ENCODE measurements around the gene CLCN1. TPM values are rescaled to one million over a fixed set of nuclear protein-coding genes. Genes with fewer than 3 reads are reported as not detected.

Gene CLCN1
- total and polyA plus RNA-seq, 2 donors (not counting 3 experiments of a cell fraction or from before 2014, with no cell fraction given): not detected

DNA sequence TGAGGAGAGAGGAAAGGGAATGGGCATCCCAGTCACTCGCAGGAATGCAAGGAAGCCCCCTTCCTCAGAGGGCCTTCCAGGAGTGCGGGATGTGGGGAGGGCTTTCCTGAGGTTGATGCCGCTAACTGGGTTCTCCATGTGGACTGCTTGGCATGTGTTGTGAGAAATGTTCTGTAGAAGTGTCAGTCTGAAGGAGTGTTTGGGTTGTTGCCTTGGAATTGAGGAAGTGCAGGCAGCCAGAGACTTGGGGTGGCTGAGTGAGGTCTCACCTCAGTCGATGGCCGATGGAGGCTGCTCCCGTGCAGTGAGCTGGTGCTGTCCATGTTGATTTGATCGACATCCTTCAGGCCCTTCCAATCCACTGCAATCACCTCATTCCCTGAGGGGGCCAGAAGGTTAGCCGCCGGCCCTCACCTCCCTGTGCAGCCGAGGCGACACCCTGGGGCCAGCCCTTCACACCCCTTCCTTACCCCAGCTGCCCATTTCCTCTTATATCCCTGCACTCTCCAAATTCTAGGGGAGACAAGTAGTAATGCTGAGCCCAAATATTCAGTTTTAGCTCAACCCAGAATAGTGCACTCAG is 44.0 kb downstream of the CLCN1 start:
- H3K36me3 ChIP-seq (ENCODE audit: control insufficient read depth in 2 of 2, extremely low read depth in 1 of 2, insufficient read depth in 2 of 2, low read length in 2 of 2): no peaks in the 10 kb centered on the region
- TF ChIP-seq EZH2 (IDR thresholded peaks at IDR 0.05; ENCODE audit: borderline replicate concordance, low read depth, low read length, severe bottlenecking) (no peak), FOS (IDR thresholded peaks at IDR 0.05; ENCODE audit: borderline replicate concordance, insufficient read depth, low read length) (no peak), JUN (IDR thresholded peaks at IDR 0.05; ENCODE audit: borderline replicate concordance, insufficient read depth, insufficient read length, low read depth) (no peak), POLR2A (IDR thresholded peaks at IDR 0.05; ENCODE audit: low read depth, low read length) (no peak), POLR2AphosphoS5 (IDR thresholded peaks at IDR 0.05; ENCODE audit: insufficient read depth, low read depth, low read length) (no peak), MYC (IDR thresholded peaks at IDR 0.05; ENCODE audit: low read depth, low read length) (no peak), GATA2 (IDR thresholded peaks at IDR 0.05; ENCODE audit: insufficient read depth, insufficient read length, low read depth, low read length) (no peak)
- TF ChIP-seq, protein P1, sequence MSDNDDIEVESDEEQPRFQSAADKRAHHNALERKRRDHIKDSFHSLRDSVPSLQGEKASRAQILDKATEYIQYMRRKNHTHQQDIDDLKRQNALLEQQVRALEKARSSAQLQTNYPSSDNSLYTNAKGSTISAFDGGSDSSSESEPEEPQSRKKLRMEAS (IDR thresholded peaks at IDR 0.05; ENCODE audit: insufficient read depth, insufficient read length): no peak
- TF ChIP-seq, protein P2, sequence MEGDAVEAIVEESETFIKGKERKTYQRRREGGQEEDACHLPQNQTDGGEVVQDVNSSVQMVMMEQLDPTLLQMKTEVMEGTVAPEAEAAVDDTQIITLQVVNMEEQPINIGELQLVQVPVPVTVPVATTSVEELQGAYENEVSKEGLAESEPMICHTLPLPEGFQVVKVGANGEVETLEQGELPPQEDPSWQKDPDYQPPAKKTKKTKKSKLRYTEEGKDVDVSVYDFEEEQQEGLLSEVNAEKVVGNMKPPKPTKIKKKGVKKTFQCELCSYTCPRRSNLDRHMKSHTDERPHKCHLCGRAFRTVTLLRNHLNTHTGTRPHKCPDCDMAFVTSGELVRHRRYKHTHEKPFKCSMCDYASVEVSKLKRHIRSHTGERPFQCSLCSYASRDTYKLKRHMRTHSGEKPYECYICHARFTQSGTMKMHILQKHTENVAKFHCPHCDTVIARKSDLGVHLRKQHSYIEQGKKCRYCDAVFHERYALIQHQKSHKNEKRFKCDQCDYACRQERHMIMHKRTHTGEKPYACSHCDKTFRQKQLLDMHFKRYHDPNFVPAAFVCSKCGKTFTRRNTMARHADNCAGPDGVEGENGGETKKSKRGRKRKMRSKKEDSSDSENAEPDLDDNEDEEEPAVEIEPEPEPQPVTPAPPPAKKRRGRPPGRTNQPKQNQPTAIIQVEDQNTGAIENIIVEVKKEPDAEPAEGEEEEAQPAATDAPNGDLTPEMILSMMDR (IDR thresholded peaks at IDR 0.05; ENCODE audit: extremely low read depth in 1 of 2, insufficient read depth in 1 of 2, low read depth in 1 of 2, low read length in 2 of 2): no peak
- H3K9ac ChIP-seq (replicated peaks; ENCODE audit: extremely low read depth, insufficient read depth, low read length): no peak overlapping the region
- peaks cover 26 to 33% of the 10 kb centered on the region in 2 experiments for H3K27me3 ChIP-seq (ENCODE audit: control insufficient read depth in 2 of 2, insufficient read depth in 2 of 2, low read length in 2 of 2)
- dilution Hi-C loops (cut with MboI; ENCODE audit: extremely low pct_ligation_motif_present, low sequenced_read_pairs) (no loop called here), intact Hi-C loops (cut with micrococcal nuclease) (loop anchor here (5.0 kb wide), 1 partner anchor 53 kb away; no protein-coding TSS in a partner anchor)
- no peak overlapping the region for H3K4me3 ChIP-seq (replicated peaks in 1 of 3; ENCODE audit: insufficient read depth in 1 of 3, low read depth in 1 of 3, low read length in 3 of 3)
- no peak overlapping the region for H2AFZ ChIP-seq (ENCODE audit: low read depth, low read length)
- no peaks in the 10 kb centered on the region for H3K79me2 ChIP-seq (ENCODE audit: control insufficient read depth, insufficient read depth, low read length)
- DNase-seq (ENCODE audit: low read depth, low spot score) (no peak), FAIRE-seq (no peak)
- H4K20me1 ChIP-seq (replicated peaks; ENCODE audit: control insufficient read depth, extremely low read depth, insufficient read depth, low read length): no peaks in the 10 kb centered on the region
- no peaks in the 10 kb centered on the region for H3K9me3 ChIP-seq (replicated peaks; ENCODE audit: control insufficient read depth, insufficient read depth, low read length)
- CTCF ChIA-PET: interaction anchor here (0.6 to 3.1 kb wide), 7 partner anchors 9 to 120 kb away, joined by 3 to 12 read pairs (median 7); partner anchors contain the start of gene CASP2
- H3K27ac ChIP-seq (ENCODE audit: insufficient read depth, low read depth, low read length): no peak overlapping the region
- no peak overlapping the region for H3K4me2 ChIP-seq (ENCODE audit: insufficient read depth, low read length)
- no peaks in the 10 kb centered on the region for H3K4me1 ChIP-seq (ENCODE audit: control insufficient read depth, extremely low read depth, insufficient read depth, low read length)
- POLR2A ChIA-PET: no interaction called here
- no TSS peak for BruUV-seq (replicated peaks)
- H3K9me1 ChIP-seq (replicated peaks; ENCODE audit: control insufficient read depth, extremely low read depth, insufficient read depth, low read length): no peaks in the 10 kb centered on the region
